Colon (tissue), 2 donors: ENCODE data around the gene MGAM2.

Experiments
- FAIRE-seq: peaks from 2 replicates; lab custom pipeline; 2012; peaks lifted over from hg19 to GRCh38; lab: Jason Lieb, UNC
- donor health status: control.
- donor health status: control.

The MGAM2 gene

DNA sequence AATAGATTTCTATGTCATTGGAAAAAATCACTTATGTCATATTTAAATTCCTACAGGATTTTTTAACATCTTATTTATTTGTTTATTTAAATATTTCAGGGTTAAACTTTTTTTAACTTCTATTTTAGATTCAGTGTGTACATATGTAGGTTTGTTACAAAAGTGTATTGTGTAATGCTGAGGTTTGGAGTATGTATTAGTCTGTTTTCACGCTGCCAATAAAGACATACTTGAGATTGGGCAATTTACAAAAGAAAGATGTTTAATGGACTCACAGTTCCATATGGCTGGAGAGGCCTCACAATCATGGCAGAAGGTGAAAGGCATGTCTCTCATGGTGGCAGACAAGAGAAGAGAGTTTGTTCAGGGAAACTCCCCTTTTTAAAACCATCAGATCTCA, 65.4 kb downstream of the MGAM2 start:
- FAIRE-seq = no peak

- no peak for FAIRE-seq
These were observed 66.4 kb downstream of the MGAM2 start for GRCh38 chr7:142177869-142178268.

DNA sequence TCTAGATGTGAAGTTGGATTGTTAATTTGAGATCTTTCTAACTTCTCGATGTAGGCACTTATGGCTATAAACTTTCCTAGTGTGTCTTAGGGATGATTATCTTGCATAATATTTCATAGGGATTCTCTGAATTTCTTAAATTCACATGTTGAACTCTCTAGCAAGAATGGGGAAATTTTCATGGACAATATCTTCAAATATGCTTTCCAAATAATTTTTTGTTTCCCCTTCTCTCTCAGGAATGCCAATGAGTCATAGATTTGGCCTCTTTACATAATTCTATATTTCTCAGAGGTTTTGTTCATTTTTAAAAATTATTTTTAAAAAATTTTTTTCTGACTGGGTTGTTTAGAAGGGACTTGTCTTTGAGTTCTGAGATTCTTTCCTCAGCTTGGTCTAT, 68.9 kb downstream of the MGAM2 start:
- FAIRE-seq = no peak

DNA sequence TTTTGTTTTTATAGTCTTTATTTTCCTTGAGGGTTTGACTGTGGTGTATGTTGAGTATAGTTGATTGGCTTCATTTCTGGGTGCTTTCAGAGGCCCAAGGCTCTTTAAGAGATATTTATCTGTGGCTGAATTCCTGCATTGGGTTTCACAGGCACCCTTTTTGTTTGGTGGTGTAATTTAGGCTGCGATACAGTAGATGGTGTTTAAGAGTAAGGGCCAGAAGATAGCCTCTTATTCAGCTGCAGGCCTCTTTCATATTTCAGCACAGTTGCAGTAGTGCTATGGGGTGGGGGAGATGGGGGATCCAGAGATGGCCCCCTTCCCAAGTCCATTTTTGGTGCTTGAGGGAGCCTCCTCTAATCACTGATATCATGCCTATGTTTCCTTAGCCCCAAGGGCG, 69.7 kb downstream of the MGAM2 start:
- no peak for FAIRE-seq

DNA sequence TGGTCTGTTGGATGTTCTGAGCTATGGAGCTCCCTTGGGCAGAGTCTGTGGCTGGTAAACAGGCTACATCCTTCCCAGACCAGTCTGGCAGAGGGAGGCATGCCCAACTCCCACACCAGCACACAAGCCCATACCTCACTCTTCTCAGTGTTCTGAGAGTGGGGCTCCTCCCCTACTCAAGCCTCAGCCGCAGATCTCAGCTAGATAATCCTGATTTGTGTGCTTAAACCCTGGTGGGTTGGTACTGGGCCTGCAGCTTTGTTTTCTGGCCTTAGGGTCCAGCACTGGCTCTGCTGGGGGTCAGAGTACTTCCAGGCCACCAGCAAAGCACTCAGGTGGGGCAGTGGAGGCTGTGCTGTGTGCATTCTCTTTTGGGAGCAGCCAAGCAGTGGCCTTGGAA, 70.4 kb downstream of the MGAM2 start:
- FAIRE-seq = no peak

DNA sequence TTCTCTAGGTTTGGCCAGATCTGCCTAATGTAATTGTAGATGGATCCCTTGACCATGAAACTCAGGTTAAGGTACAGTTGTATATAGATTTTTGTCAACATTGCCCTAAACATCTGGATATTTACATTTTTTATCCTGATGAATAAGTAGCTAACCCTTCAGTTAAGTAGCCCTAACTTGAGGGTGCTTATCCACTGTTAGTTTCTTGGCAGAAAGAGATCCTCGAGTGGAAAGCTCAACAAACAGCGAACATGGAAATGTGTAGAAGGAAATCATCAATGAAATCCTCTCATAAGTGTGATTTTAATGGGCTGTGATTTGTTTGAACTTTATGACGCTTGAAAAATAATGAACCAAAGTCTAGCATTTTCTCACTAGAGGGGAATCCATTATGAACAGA, 73.6 kb downstream of the MGAM2 start:
- no peak for FAIRE-seq

GRCh38 chr7:142185801-142186200, 74.3 kb downstream of the MGAM2 start:
- no peak for FAIRE-seq

- no peak for FAIRE-seq
These were observed 76.6 kb downstream of the MGAM2 start for GRCh38 chr7:142188154-142188553.

DNA sequence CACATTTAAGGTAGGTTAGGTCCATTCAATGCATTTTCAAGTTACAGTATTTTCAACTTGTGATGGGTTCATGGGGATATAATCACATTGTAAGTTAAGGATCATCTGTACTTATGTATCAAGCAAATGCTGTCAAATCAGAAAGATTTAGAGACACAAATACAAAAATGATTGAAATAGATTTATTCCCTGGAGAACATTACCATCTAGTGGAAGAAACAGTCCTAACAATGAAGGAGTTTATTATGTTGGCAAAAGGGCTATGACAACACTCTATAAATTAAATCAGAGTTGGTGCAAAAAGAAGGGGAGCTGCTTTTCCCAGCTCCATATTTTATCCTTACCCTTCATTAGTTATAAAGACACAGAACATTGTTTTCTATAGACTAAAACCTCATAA, 77.3 kb downstream of the MGAM2 start:
- FAIRE-seq = no peak

DNA sequence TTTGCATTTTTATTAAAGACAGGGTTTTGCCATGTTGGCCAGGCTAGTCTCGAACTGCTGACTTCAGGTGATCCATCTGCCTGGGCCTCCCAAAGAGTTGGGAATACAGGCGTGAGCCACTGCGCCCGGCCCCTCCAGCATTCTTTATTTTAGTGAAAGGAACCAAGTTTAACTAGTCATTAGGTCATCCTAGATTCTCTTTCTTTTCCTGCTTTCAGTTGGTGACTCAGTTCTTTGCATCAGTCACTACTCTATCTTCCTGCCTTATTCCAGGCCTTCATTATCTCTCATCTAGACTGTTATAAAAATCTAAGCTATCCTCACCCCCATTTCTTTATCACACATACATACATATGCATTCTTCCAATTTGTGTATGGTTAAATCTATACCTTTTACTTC, 82.7 kb downstream of the MGAM2 start:
- no peak for FAIRE-seq

GRCh38 chr7:142196066-142196840, 84.7 kb downstream of the MGAM2 start:
- FAIRE-seq = no peak

DNA sequence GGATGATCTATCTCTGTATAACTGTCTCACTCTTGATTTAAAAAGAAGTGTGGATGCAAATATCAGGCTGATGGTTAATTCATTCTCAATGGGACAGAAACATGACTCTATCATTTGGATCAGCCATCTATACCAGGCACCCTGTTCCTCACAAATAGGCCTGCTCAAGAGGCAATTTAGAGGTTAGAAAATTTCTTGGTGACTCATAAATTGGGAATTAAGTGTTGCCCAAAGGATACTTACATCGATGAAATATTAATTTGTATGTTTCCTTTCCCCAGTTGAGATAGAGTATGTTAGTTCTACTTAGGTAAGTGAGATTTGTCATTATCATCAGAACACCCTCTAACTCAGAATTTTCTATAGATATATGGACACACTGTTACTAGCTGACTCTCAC, 88.7 kb downstream of the MGAM2 start:
- FAIRE-seq = no peak

DNA sequence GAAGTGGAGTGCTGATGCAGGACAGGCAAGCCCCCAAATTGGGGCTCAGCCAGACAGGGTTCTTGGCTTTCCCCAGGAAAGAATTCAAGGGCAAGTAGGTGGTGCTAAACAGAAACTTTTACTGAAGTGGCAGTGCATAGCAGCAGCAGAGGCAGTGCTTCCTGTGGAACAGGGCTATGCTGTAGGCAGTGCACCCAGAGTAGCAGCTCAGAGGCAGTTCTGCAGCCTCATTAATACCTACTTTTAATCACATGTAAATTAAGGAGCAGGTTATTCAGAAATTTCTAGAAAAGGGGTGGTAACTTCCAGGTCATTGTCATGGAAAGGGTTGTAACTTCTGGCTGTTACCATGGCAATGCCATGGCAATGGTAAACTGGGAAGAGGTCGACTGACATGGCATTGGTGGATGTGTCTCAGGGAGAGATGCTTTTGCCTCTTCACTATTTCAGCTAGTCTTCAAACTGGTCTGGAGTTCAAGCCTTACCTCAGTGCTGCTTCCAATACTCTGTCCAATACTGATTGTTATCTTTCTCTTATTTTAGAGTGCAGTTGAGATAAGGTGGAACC, 117.1 kb downstream of the MGAM2 start:
- FAIRE-seq = no peak

DNA sequence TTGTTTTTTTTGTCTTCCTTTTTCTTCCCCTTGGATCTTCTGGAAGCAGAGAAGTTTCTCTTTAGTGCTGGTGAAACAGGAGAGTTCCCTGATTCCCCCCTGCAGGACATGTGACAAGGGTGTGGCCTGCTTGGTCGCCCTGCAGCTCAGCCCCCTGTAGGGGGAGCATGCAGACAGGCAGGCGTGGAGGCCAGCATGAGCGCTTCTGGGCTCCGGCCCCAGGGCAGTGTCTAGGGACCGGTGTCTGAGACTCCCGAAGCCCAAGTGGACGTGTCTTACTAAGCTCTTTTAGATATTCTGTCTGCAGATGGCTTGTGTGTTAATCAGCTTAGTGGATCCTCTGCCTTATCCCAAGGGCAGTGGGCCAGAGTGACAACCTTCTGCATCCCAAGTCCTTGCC, 120.2 kb downstream of the MGAM2 start:
- no peak for FAIRE-seq

DNA sequence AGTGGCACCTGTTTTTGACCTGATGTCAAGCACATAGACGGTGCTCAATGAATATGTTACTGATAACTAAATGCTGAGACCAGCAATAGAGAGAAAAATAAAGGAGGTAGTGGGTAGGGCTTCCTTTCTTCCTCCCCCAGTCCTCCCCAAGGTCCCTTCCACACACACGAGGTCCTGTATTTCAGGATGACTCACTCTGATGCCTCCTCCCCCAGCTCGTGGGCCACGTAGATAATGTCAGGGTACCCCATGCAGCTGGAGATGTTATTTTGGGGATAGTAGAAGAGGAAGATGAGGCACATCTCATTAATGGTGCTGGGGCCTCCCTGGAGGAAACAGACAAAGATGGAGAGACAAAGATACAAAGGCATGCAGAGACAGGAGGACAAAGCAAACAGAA, 129.0 kb downstream of the MGAM2 start:
- no peak for FAIRE-seq

DNA sequence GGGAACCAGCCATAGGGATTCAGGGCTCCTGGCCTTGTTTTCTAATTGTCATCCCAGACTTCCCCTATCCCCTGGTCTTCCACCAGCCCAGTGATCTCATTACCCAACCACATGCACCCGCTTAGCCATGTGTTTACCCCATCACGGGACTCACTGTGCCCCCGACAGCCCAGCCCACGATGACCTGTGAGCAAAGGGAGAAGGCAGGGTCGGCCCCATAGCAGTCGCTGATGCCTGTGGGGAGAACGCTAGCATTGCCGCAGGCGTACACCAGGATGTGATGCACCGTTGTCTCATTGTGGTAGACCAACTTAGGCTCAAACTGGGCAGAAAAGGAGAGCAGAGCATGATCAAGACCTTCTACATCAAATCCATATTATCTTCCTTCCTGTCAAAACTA, 132.3 kb downstream of the MGAM2 start:
- no peak for FAIRE-seq

DNA sequence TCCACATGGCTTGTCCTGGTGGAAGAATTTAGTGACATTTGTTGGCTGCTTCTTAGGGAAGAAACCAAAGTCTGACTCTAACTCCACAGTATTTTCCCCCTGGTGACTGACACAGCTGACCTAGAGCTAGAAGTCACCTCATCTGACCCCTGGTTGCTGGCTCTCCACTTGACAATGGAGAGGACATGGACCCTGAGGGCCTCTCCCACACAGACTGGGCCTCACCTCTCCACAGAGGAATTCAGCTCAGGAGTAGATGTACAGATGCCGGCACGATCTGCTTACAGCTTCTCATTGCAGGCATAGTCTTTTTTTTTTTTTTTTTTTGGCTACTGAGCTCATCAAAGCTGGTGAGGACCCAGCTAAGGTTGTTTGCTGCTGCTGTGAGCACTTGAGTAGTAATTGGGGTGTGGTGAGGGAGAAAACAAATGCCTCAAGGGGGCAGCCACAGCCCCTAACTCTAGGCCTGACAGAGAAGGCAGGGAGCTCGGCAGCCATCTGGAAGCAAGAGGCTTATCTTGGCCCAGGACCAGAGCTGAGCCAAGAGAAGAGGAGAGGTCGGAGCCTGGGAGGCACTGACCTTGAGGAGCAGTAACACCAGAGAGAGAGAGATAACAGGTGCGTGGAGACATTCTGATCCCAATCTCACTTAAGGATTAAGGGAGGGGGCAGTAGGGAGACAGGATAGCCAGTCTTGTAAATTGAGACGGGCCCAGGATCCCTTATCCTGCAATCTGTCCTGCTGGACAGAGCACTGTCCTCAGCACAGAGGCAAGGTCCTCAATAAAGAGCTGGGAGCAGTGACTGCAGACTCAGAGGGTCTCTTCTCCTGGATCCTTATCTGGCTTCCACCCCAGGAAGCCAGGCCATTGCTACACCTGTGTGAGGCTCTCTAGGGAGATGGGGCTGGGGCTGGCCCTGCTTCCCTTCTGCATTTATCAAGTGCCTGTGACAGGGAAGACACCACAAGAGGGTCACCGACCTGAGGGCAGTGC, 136.9 kb downstream of the MGAM2 start:
- FAIRE-seq = no peak

- FAIRE-seq = no peak
These were observed 138.4 kb downstream of the MGAM2 start for GRCh38 chr7:142249918-142250317.

DNA sequence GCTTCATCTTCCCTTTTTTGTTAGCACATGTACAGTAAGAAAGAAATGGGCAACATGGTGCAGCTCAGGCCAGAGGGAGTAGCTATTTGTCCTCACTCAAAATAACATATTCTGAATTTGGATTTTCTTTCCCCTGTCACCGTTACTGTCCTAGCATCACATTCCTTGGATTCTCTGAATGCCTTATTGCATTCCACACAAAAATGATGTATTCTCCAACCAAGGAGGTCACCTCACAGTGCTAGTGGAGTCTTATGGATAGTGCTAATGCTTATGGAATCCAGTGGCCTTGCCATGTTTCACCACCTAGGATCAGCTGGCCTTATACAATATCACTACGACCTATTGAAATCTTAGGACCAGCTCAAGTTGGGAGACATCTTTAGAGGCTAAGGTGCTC, 139.2 kb downstream of the MGAM2 start:
- FAIRE-seq = no peak

GRCh38 chr7:142257958-142258357, 146.4 kb downstream of the MGAM2 start, which contains the start of gene PRSS58:
PRSS58 (minus strand) TSS chr7:142258058; CDS start chr7:142257707, 351 bp downstream.
- no peak for FAIRE-seq

DNA sequence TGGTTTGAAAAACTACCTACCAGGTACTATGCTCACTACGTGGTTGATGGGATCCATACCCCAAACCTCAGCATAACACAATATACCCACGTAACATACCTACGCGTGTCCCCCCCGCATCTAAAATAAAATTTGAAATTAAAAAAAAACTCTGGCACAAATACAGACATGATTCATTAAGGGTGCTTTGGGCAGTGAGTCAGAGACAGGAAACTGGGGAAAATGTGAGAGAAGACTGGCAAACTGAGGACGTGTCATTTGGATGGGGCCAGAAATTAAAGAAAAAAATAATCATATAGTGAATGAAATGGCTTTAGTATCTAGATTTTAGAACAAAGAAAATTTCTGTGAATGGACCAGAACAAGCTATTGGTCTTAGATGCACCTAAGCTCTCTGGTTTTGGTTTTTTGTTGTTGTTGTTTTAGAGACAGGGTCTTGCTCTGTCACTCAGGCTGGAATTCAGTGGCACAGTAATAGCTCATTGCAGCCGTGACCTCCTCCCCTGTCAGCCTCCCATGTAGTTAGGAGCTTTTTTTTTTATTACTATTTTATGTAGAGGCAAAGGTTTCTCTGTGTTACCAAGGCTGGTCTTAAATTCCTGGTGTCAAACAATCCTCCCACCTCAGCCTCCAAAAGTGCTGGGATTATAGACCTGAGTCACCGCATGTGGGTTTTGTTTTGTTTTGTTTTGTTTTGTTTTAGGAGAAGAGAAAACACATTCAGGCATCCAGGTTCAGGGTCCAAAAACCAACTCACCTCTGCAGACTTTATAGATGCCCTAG, 152.3 kb downstream of the MGAM2 start:
- no peak for FAIRE-seq
